HUES64 (cell line): ENCODE measurements around the gene DHFR.

Source experiments
- H3K27ac ChIP-seq: 2 replicates; pipeline ENCODE4 v1.7.0; 2013; ENCODE audit warnings: low read depth, low read length, inconsistent platforms
- H3K27me3 ChIP-seq: 2 replicates; pipeline ENCODE4 v1.6.1; 2013; ENCODE audit warnings: mild to moderate bottlenecking, low read length; ENCODE audit not compliant: insufficient read depth
- H3K36me3 ChIP-seq: 2 replicates; pipeline ENCODE4 v1.6.1; 2013; ENCODE audit warnings: mild to moderate bottlenecking, low read length; ENCODE audit not compliant: insufficient read depth
- H3K4me1 ChIP-seq: 2 replicates; pipeline ENCODE4 v1.6.1; 2013; ENCODE audit warnings: mild to moderate bottlenecking, low read length, moderate library complexity; ENCODE audit not compliant: insufficient read depth
- H3K4me3 ChIP-seq: 2 replicates; pipeline ENCODE4 v1.5.1; 2013; ENCODE audit warnings: mild to moderate bottlenecking, low read length, moderate library complexity
- H3K9ac ChIP-seq: 2 replicates; pipeline ENCODE4 v1.6.1; 2013; ENCODE audit warnings: mild to moderate bottlenecking, low read depth, low read length
- H3K9me3 ChIP-seq: 2 replicates; pipeline ENCODE4 v1.6.1; 2013; ENCODE audit warnings: low read depth, low read length; ENCODE audit not compliant: insufficient read depth
- WGBS: fragments of 150-250, 120-280 bp; methylation state at CpG from one replicate; pipeline ENCODE4 v1.1.7; 2013; ENCODE audit warnings: missing lambda C conversion rate; 5-methylcytosine and 5-hydroxymethylcytosine counted together

The DHFR gene

GRCh38 chr5:80654054-80654390 is 761 bp downstream of the DHFR start:
- under 1% methylated on average over 24 of the region's 24 CpGs for WGBS
- Histone ChIP-seq H3K4me1 (peaks cover 20% of the 10 kb centered on the region), H3K27ac (peak overlapping the region; percentile 78), H3K9me3 (no peaks in the 10 kb centered on the region), H3K4me3 (peak overlapping the region; percentile 100), H3K27me3 (no peaks in the 10 kb centered on the region), H3K9ac (peak overlapping the region; percentile 96), H3K36me3 (peaks cover 35% of the 10 kb centered on the region)

- Histone ChIP-seq H3K27ac (no peak overlapping the region), H3K9me3 (no peaks in the 10 kb centered on the region), H3K36me3 (peaks cover 30% of the 10 kb centered on the region), H3K9ac (peak overlapping the region; percentile 96), H3K4me3 (peak overlapping the region; percentile 100), H3K4me1 (peaks cover 20% of the 10 kb centered on the region), H3K27me3 (no peaks in the 10 kb centered on the region)
- 44% methylated on average over 6 of the region's 8 CpGs for WGBS
Observed at GRCh38 chr5:80653502-80653901, 1.3 kb downstream of the DHFR start.

- Histone ChIP-seq H3K9ac (no peak overlapping the region), H3K27ac (no peak overlapping the region), H3K27me3 (no peaks in the 10 kb centered on the region), H3K36me3 (peaks cover 38% of the 10 kb centered on the region), H3K9me3 (no peaks in the 10 kb centered on the region), H3K4me1 (no peaks in the 10 kb centered on the region), H3K4me3 (no peak overlapping the region)
- 98% methylated on average over 3 of the region's 3 CpGs for WGBS
Observed at GRCh38 chr5:80646926-80647325, 7.9 kb downstream of the DHFR start.

- Histone ChIP-seq H3K36me3 (peaks cover 58% of the 10 kb centered on the region), H3K27me3 (no peaks in the 10 kb centered on the region), H3K4me1 (no peaks in the 10 kb centered on the region), H3K9me3 (no peaks in the 10 kb centered on the region), H3K9ac (no peak overlapping the region), H3K4me3 (no peak overlapping the region), H3K27ac (no peak overlapping the region)
- WGBS, result 92% methylated on average over 4 of the region's 4 CpGs
Observed at GRCh38 chr5:80644900-80645299, 9.9 kb downstream of the DHFR start.

GRCh38 chr5:80641353-80641752 is 13.4 kb downstream of the DHFR start:
- Histone ChIP-seq H3K36me3 (peaks cover 90% of the 10 kb centered on the region), H3K9me3 (no peaks in the 10 kb centered on the region), H3K9ac (no peak overlapping the region), H3K4me1 (no peaks in the 10 kb centered on the region), H3K27me3 (no peaks in the 10 kb centered on the region), H3K4me3 (no peak overlapping the region), H3K27ac (no peak overlapping the region)
- 98% methylated on average over 4 of the region's 4 CpGs for WGBS

- Histone ChIP-seq H3K9ac (no peak overlapping the region), H3K27ac (no peak overlapping the region), H3K27me3 (no peaks in the 10 kb centered on the region), H3K36me3 (peaks cover 87% of the 10 kb centered on the region), H3K4me3 (no peak overlapping the region), H3K9me3 (no peaks in the 10 kb centered on the region), H3K4me1 (no peaks in the 10 kb centered on the region)
Observed at GRCh38 chr5:80634193-80634592, 20.6 kb downstream of the DHFR start.

GRCh38 chr5:80632700-80633099 is 22.1 kb downstream of the DHFR start:
- Histone ChIP-seq H3K36me3 (peaks cover 77% of the 10 kb centered on the region), H3K9ac (no peak overlapping the region), H3K4me3 (no peak overlapping the region), H3K4me1 (no peaks in the 10 kb centered on the region), H3K9me3 (no peaks in the 10 kb centered on the region), H3K27me3 (no peaks in the 10 kb centered on the region), H3K27ac (no peak overlapping the region)
- WGBS, result 100% methylated on average over 1 of the region's 2 CpGs

GRCh38 chr5:80631278-80632259 is 23.2 kb downstream of the DHFR start:
- H3K4me3 ChIP-seq, result no peak overlapping the region
- H3K27ac ChIP-seq, result no peak overlapping the region
- H3K36me3 ChIP-seq, result peaks cover 66% of the 10 kb centered on the region
- WGBS, result 97% methylated on average over 10 of the region's 11 CpGs
- H3K9ac ChIP-seq, result no peak overlapping the region
- H3K4me1 ChIP-seq, result no peaks in the 10 kb centered on the region
- no peaks in the 10 kb centered on the region for H3K9me3 ChIP-seq
- no peaks in the 10 kb centered on the region for H3K27me3 ChIP-seq

GRCh38 chr5:80629281-80629680 is 25.5 kb downstream of the DHFR start:
- peaks cover 47% of the 10 kb centered on the region for H3K36me3 ChIP-seq

GRCh38 chr5:80625230-80625629 is 29.6 kb downstream of the DHFR start:
- H3K9me3 ChIP-seq, result no peaks in the 10 kb centered on the region
- no peaks in the 10 kb centered on the region for H3K4me1 ChIP-seq
- H3K36me3 ChIP-seq, result peaks cover 10% of the 10 kb centered on the region
- WGBS, result 89% methylated on average over 4 of the region's 5 CpGs
- H3K27me3 ChIP-seq, result no peaks in the 10 kb centered on the region
- H3K4me3 ChIP-seq, result no peak overlapping the region
- no peak overlapping the region for H3K27ac ChIP-seq
- no peak overlapping the region for H3K9ac ChIP-seq

More at GRCh38 chr5:80629281-80629680, 25.5 kb downstream of the DHFR start:
- Histone ChIP-seq H3K9ac (no peak overlapping the region), H3K4me1 (no peaks in the 10 kb centered on the region), H3K27ac (no peak overlapping the region), H3K9me3 (no peaks in the 10 kb centered on the region), H3K27me3 (no peaks in the 10 kb centered on the region), H3K4me3 (no peak overlapping the region)

GRCh38 chr5:80623999-80624398 is 30.8 kb downstream of the DHFR start:
- no peak overlapping the region for H3K9ac ChIP-seq
- peaks cover under 1% of the 10 kb centered on the region for H3K36me3 ChIP-seq
- no peak overlapping the region for H3K27ac ChIP-seq
- H3K9me3 ChIP-seq, result no peaks in the 10 kb centered on the region
- H3K4me3 ChIP-seq, result no peak overlapping the region
- 93% methylated on average over 4 of the region's 4 CpGs for WGBS
- no peaks in the 10 kb centered on the region for H3K4me1 ChIP-seq
- H3K27me3 ChIP-seq, result no peaks in the 10 kb centered on the region
